ENCODE data around the gene SPACA5. TPM values are rescaled to one million over a fixed set of nuclear protein-coding genes. Genes with fewer than 3 reads are reported as not detected.
"Not testable (repeated sequence)": the region's sequence is repeated elsewhere in the genome, so short reads cannot be mapped to it uniquely, and the experiment has no call there.

The SPACA5 gene
- total RNA-seq, 1 donor from 2014 or later, result not detected

- no peaks in the 10 kb centered on the region for H3K27me3 Mint-ChIP-seq
- H3K4me3 Mint-ChIP-seq (ENCODE audit: low read depth), result peak overlapping the region; percentile 54
- TF ChIP-seq, protein P1, sequence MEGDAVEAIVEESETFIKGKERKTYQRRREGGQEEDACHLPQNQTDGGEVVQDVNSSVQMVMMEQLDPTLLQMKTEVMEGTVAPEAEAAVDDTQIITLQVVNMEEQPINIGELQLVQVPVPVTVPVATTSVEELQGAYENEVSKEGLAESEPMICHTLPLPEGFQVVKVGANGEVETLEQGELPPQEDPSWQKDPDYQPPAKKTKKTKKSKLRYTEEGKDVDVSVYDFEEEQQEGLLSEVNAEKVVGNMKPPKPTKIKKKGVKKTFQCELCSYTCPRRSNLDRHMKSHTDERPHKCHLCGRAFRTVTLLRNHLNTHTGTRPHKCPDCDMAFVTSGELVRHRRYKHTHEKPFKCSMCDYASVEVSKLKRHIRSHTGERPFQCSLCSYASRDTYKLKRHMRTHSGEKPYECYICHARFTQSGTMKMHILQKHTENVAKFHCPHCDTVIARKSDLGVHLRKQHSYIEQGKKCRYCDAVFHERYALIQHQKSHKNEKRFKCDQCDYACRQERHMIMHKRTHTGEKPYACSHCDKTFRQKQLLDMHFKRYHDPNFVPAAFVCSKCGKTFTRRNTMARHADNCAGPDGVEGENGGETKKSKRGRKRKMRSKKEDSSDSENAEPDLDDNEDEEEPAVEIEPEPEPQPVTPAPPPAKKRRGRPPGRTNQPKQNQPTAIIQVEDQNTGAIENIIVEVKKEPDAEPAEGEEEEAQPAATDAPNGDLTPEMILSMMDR (IDR thresholded peaks at IDR 0.05; ENCODE audit: unreplicated experiment), result no peak
- H3K27ac Mint-ChIP-seq, result no peak overlapping the region
- peaks cover 5% of the 10 kb centered on the region for H3K9me3 Mint-ChIP-seq (ENCODE audit: low read depth)
- no peak for DNase-seq (ENCODE audit: low spot score, unreplicated experiment)
- peaks cover 15% of the 10 kb centered on the region for H3K36me3 Mint-ChIP-seq (ENCODE audit: insufficient read depth)
- peaks cover 7% of the 10 kb centered on the region for H3K4me1 Mint-ChIP-seq (ENCODE audit: low read depth)
Observed at GRCh38 chrX:48002319-48002718, 4.5 kb upstream of the SPACA5 start.

DNA sequence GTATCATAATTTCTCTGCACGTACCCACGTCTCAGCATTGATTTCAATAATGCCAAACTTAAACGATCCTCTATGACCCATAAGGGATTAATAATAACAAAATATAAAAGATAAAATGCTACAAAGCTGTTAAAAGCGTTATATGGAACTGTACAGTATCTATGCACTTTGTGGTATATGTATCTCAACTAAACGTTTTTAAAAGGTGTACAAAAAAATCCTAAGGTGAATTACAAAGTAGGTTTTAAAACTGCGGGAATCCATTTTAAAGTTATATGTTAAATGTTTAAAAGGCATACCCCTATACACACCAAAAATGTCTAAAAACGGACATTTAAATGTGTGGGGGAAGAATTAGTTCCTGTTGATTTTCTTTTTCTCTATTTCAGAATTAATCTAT lies 3.9 kb upstream of the SPACA5 start:
- peak overlapping the region; percentile 88 for H3K4me3 Mint-ChIP-seq (ENCODE audit: low read depth)
- TF ChIP-seq, protein P1 (IDR thresholded peaks at IDR 0.05; ENCODE audit: unreplicated experiment), result no peak
- peaks cover 7% of the 10 kb centered on the region for H3K4me1 Mint-ChIP-seq (ENCODE audit: low read depth)
- peaks cover 5% of the 10 kb centered on the region for H3K9me3 Mint-ChIP-seq (ENCODE audit: low read depth)
- no peaks in the 10 kb centered on the region for H3K27me3 Mint-ChIP-seq
- no peak overlapping the region for H3K27ac Mint-ChIP-seq
- peaks cover 15% of the 10 kb centered on the region for H3K36me3 Mint-ChIP-seq (ENCODE audit: insufficient read depth)
- DNase-seq (ENCODE audit: low spot score, unreplicated experiment), result no peak

- H3K4me3 Mint-ChIP-seq (ENCODE audit: low read depth), result peak overlapping the region; percentile 88
- TF ChIP-seq, protein P1 (IDR thresholded peaks at IDR 0.05; ENCODE audit: unreplicated experiment), result no peak
- H3K27me3 Mint-ChIP-seq, result no peaks in the 10 kb centered on the region
- H3K36me3 Mint-ChIP-seq (ENCODE audit: insufficient read depth), result peaks cover 11% of the 10 kb centered on the region
- H3K27ac Mint-ChIP-seq, result peak overlapping the region; percentile 94
- peaks cover 5% of the 10 kb centered on the region for H3K9me3 Mint-ChIP-seq (ENCODE audit: low read depth)
- DNase-seq (ENCODE audit: low spot score, unreplicated experiment), result no peak
- peaks cover 7% of the 10 kb centered on the region for H3K4me1 Mint-ChIP-seq (ENCODE audit: low read depth)
Observed at GRCh38 chrX:48003367-48003757, 3.4 kb upstream of the SPACA5 start.

DNA sequence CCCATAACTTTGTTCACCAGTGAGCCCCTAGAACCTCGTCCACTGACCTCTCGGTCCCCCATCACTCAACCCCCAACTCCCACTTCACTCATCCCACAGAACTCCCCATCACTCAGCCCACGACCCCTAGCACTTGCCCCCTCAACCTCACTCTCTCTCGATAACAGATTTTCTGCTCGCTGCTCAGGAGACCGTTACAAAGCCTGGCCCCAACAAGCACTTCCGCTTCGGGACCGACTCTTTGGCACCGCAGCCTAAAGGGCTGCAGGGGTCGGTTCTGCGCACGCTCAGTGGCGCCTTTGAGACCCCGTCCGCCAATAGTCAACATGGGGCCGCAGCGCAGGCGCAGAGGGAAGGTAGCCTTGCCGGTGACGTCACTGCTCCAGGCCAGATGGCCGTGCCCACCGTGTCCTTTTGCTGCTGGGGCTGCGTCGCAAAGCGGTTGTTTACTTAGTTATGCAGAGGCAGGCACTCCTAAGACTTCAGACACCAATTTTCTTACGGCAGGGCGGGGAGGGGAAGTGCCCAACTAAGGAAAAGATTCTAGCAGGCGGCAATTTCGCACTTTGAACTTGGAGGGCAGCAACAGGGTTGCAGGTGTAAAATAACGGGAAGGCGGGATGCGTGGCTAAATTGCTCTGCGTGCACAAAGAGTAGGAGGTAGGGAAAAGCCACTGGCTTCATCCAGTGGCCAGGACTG lies 2.9 kb upstream of the SPACA5 start, which contains the start of gene ZNF182:
Gene ZNF182 (minus strand): TSS at position 232 of the 700 bp plus-strand sequence. CDS start 1,380 bp downstream, outside the sequence.
- TF ChIP-seq, protein P1 (IDR thresholded peaks at IDR 0.05; ENCODE audit: unreplicated experiment), result no peak
- Mint-ChIP-seq H3K4me1 (ENCODE audit: low read depth) (peaks cover 7% of the 10 kb centered on the region), H3K27me3 (no peaks in the 10 kb centered on the region), H3K36me3 (ENCODE audit: insufficient read depth) (peaks cover 11% of the 10 kb centered on the region), H3K9me3 (ENCODE audit: low read depth) (peaks cover 5% of the 10 kb centered on the region), H3K27ac (peak within 1 kb of the TSS; percentile 94), H3K4me3 (ENCODE audit: low read depth) (peak within 1 kb of the TSS; percentile 88)
- DNase-seq (ENCODE audit: low spot score, unreplicated experiment), result peak; percentile 86

DNA sequence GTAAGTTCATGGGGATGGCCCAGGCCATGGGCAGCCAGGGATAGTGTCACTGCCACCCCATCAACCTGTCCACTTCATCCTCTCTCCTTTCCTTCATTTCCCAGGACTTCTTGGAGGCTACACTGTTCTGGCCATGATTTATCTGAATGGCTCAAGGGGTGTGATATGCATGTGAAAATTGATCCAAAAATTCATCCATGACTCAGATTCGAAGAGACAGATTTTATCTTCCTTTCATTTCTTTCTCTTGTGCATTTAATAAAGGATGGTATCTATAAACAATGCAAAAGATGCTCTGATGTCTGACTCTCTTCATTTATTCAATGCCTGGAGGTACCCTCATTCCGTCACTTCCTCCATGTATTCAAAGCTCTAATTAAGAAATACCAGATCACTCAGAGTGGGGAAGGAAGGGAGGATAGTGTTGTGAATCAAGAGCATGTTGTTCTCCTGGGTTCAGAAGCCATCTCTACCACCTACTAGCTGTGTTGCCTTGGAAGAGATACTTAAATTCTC lies 2.7 kb downstream of the SPACA5 start:
- H3K9me3 Mint-ChIP-seq (ENCODE audit: low read depth), result not testable (repeated sequence)

GRCh38 chrX:48016583-48017310 lies 10.0 kb downstream of the SPACA5 start:
- not testable (repeated sequence) for DNase-seq (ENCODE audit: low spot score, unreplicated experiment); H3K9me3 Mint-ChIP-seq (ENCODE audit: low read depth); H3K4me1 Mint-ChIP-seq (ENCODE audit: low read depth); H3K4me3 Mint-ChIP-seq (ENCODE audit: low read depth); H3K27ac Mint-ChIP-seq; H3K36me3 Mint-ChIP-seq (ENCODE audit: insufficient read depth); H3K27me3 Mint-ChIP-seq

More for the DNA sequence above, 2.7 kb downstream of the SPACA5 start:
- H3K27ac Mint-ChIP-seq; H3K27me3 Mint-ChIP-seq; H3K36me3 Mint-ChIP-seq (ENCODE audit: insufficient read depth); H3K4me3 Mint-ChIP-seq (ENCODE audit: low read depth); DNase-seq (ENCODE audit: low spot score, unreplicated experiment); H3K4me1 Mint-ChIP-seq (ENCODE audit: low read depth): not testable (repeated sequence)

GRCh38 chrX:48019892-48020291 lies 13.1 kb downstream of the SPACA5 start:
- not testable (repeated sequence) for H3K4me1 Mint-ChIP-seq (ENCODE audit: low read depth); DNase-seq (ENCODE audit: low spot score, unreplicated experiment); H3K36me3 Mint-ChIP-seq (ENCODE audit: insufficient read depth); H3K9me3 Mint-ChIP-seq (ENCODE audit: low read depth); H3K27ac Mint-ChIP-seq; H3K27me3 Mint-ChIP-seq; H3K4me3 Mint-ChIP-seq (ENCODE audit: low read depth)

DNA sequence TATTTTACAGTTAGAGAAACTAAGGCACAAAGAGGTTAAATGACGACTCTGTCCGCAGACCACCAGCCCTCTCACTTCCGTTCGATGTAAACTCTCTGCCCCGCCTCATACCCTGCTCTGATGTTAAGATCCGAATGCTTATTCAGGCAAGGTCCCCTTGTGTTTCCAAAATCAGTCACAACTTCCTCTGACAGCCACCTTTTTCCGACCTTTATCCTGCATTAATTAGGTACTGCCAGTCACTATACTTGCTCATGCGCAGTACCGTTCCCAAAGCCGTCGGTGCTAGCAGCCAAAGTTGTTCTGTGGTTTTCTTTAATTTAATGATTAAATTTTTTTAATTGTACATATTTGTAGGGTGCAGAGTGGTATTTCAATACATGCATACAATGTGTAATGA lies 13.7 kb downstream of the SPACA5 start:
- not testable (repeated sequence) for DNase-seq (ENCODE audit: low spot score, unreplicated experiment); H3K4me1 Mint-ChIP-seq (ENCODE audit: low read depth); H3K36me3 Mint-ChIP-seq (ENCODE audit: insufficient read depth); H3K27me3 Mint-ChIP-seq; H3K9me3 Mint-ChIP-seq (ENCODE audit: low read depth)
- Mint-ChIP-seq H3K27ac (peak overlapping the region; percentile 100), H3K4me3 (ENCODE audit: low read depth) (peak overlapping the region; percentile 84)

All from progenitor cell of endocrine pancreas (in vitro differentiated cells).